Esophagus squamous epithelium (tissue), 5 donors: Measurements from ENCODE around the gene CRACDL. TPM values are rescaled to one million over a fixed set of nuclear protein-coding genes. Genes with fewer than 3 reads are reported as not detected.
"Not testable (repeated sequence)": the region's sequence is repeated elsewhere in the genome, so short reads cannot be mapped to it uniquely, and the experiment has no call there.

Experiments used
- DNase-seq: peaks from one replicate; lab custom pipeline; 2025; lab: John Stamatoyannopoulos, UW
- H3K27ac ChIP-seq, 4 donors: fragments of 200-600 bp; sonication (generic); one replicate each; pipeline ENCODE4 v1.5.1; 2016 to 2019; ENCODE audit warnings: mild to moderate bottlenecking in 1 of 4
- H3K27me3 ChIP-seq, 4 donors: fragments of 200-600 bp; sonication (generic); 1 replicate in 3 of 4; 2 replicates in 1 of 4; pipeline versions ENCODE4 v1.5.1 to v1.6.0; 2017 to 2021; ENCODE audit warnings: antibody characterized with exemption in 1 of 4
- H3K36me3 ChIP-seq, 3 donors: fragments of 200-600 bp; sonication (generic); one replicate each; pipeline ENCODE4 v1.5.1; 2016 to 2019
- H3K4me1 ChIP-seq, 3 donors: fragments of 200-600 bp; sonication (generic); one replicate each; pipeline ENCODE4 v1.5.1; 2017 to 2019
- H3K4me3 ChIP-seq, 4 donors: fragments of 200-600 bp; sonication (generic); 1 replicate in 3 of 4; 2 replicates in 1 of 4; pipeline ENCODE4 v1.5.1; 2016 to 2019; ENCODE audit warnings: mild to moderate bottlenecking in 2 of 4, moderate library complexity in 1 of 4
- H3K9me3 ChIP-seq, 3 donors: fragments of 200-600 bp; sonication (generic); one replicate each; pipeline ENCODE4 v1.5.1; 2016 to 2019
- CTCF ChIP-seq, 6 experiments: fragments of 450-650 bp in 4 of 6; fragments of 200-600 bp in 2 of 6; sonication (generic) in 2 of 6; IDR thresholded peaks; one replicate each; pipeline ENCODE4 v1.5.1; 2016 to 2019; ENCODE audit warnings: antibody characterized with exemption in 6 of 6, mild to moderate bottlenecking in 4 of 6, moderate library complexity in 4 of 6
- POLR2A ChIP-seq, 4 donors: fragments of 450-650 bp; IDR thresholded peaks; one replicate each; pipeline ENCODE4 v1.6.1; 2017; ENCODE audit warnings: antibody characterized with exemption in 4 of 4, mild to moderate bottlenecking in 4 of 4, moderate library complexity in 3 of 4
- WGBS, 2 donors: methylation state at CpG; one replicate each; pipeline ENCODE4 v1.1.5; 2018; 5-methylcytosine and 5-hydroxymethylcytosine counted together
- intact Hi-C: fragments of 100-400 bp; cut with DNase I; formaldehyde crosslinking; loops from one replicate; pipeline ENCODE4 v1.15.0; 2022
- total RNA-seq, 4 donors: library from RNA; depleted of rRNA; stranded (reverse); fragments of >200 nt; gene quantifications; one replicate each; pipeline ENCODE4 v1.1.0, GENCODE V29; 2016
- donor health status: DM: yes; HTN: yes; CAD: no.

Gene CRACDL
- total RNA-seq, 4 donors from 2014 or later, result 6.5 to 33.6 (median 9.7) TPM

- peak overlapping the region; percentile 18 to 90 (median 83) for H3K27ac ChIP-seq
Measured at GRCh38 chr2:98881153-98881650, 54.8 kb downstream of the CRACDL start.

DNA sequence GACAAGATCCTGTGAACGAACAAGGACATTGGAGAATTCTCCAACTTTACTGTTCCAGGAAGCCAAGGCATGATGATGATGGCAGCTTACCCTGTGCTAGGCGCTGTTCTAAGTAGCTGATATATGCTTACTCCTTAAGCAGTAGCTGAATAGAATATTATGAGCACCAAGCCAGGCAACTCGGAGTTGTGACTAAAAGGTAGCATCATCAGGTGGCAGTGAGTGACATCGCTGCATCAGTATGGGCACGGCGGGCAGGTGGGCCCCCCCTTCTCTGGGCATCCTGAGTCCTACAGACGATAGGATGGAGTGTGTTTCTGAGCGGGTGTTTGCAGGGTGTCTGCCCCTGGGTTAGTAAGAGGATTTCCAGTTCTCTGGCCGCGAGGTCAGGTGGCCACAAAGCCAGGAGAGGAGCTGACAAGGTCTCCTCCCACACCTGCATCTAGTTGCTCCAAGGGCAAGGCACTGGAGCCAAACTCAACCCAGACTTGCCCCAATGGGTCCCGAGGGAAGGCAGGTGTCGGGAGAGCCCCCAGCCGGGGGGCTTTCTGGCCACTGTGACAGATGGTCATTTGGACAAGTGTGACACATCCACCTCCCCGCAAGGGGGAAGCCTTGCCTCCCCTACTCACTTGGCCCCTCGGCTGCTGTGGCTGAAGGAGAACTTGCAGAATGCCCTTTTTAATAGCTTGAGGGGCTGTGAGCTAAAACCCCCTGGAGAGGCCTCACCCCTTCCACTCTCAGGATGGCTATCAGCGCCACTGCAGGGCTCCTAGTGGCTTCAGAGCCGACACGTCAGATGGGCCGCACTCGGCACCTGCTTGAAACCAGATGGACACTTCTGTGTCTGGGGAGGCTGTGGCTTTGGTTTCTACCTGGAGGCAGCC is 55.5 kb downstream of the CRACDL start:
- Histone ChIP-seq H3K27me3 (no peaks in the 10 kb centered on the region), H3K36me3 (no peaks in the 10 kb centered on the region), H3K9me3 (no peaks in the 10 kb centered on the region), H3K4me1 (peaks cover 12 to 55% (median 24%) of the 10 kb centered on the region in 3 donors), H3K27ac (peak overlapping the region; percentile 18 to 90 (median 83)), H3K4me3 (no peak overlapping the region)
- no peak for DNase-seq
- WGBS, 2 donors, result 85 to 94% methylated on average over 6 to 8 of the region's 20 CpGs
- TF ChIP-seq CTCF (IDR thresholded peaks at IDR 0.05) (no peak), POLR2A (IDR thresholded peaks at IDR 0.05) (no peak)
- intact Hi-C loops, result no loop called here

More at GRCh38 chr2:98881153-98881650, 54.8 kb downstream of the CRACDL start:
- no peaks in the 10 kb centered on the region for H3K27me3 ChIP-seq
- DNase-seq, result no peak
- TF ChIP-seq POLR2A (IDR thresholded peaks at IDR 0.05) (no peak), CTCF (IDR thresholded peaks at IDR 0.05) (no peak)
- intact Hi-C loops, result no loop called here
- H3K36me3 ChIP-seq, result no peaks in the 10 kb centered on the region
- H3K9me3 ChIP-seq, result peaks cover 0 to 4% (median 3%) of the 10 kb centered on the region in 3 donors
- 87% methylated on average over 4 of the region's 7 CpGs; no CpG with 5 or more reads in 1 of the 2 donors for WGBS, 2 donors
- no peak overlapping the region for H3K4me3 ChIP-seq
- peaks cover 12 to 62% (median 24%) of the 10 kb centered on the region in 3 donors for H3K4me1 ChIP-seq

- 85 to 86% methylated on average over 5 of the region's 5 CpGs for WGBS, 2 donors
Measured at GRCh38 chr2:98877658-98878057, 58.4 kb downstream of the CRACDL start.

DNA sequence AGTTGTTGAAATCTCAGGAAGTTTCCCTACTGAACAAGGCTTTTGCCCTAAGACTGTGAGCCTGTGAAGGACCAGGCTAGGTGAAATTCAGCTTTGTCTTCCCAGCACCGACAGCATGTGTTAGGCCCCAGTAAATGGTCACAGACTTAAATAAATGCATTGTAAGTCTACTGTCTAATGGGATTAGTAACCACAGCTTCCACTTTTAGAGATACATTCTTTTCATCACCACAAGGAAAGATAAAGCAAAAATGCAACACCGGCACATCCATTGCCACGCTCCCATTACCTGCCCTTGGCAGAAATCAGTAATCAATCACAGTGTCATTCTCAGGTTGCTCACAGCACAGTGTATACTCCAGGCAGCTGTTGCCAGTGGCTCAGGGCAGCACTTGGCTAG is 59.3 kb downstream of the CRACDL start:
- H3K4me3 ChIP-seq, result no peak overlapping the region
- H3K27ac ChIP-seq, result no peak overlapping the region
- H3K36me3 ChIP-seq, result no peaks in the 10 kb centered on the region
- DNase-seq, result no peak
- no peak for TF ChIP-seq CTCF (IDR thresholded peaks at IDR 0.05)
- TF ChIP-seq POLR2A (IDR thresholded peaks at IDR 0.05), result no peak
- H3K9me3 ChIP-seq, result no peaks in the 10 kb centered on the region
- intact Hi-C loops, result no loop called here
- WGBS, 2 donors, result 79 to 81% methylated on average over 3 of the region's 3 CpGs
- peaks cover 0 to 33% (median 11%) of the 10 kb centered on the region in 3 donors for H3K4me1 ChIP-seq
- no peaks in the 10 kb centered on the region for H3K27me3 ChIP-seq

More at GRCh38 chr2:98877658-98878057, 58.4 kb downstream of the CRACDL start:
- H3K4me1 ChIP-seq, result peaks cover 2 to 43% (median 17%) of the 10 kb centered on the region in 3 donors
- H3K9me3 ChIP-seq, H3K27ac ChIP-seq, intact Hi-C loops, H3K36me3 ChIP-seq, H3K27me3 ChIP-seq, H3K4me3 ChIP-seq, DNase-seq: not testable (repeated sequence)

DNA sequence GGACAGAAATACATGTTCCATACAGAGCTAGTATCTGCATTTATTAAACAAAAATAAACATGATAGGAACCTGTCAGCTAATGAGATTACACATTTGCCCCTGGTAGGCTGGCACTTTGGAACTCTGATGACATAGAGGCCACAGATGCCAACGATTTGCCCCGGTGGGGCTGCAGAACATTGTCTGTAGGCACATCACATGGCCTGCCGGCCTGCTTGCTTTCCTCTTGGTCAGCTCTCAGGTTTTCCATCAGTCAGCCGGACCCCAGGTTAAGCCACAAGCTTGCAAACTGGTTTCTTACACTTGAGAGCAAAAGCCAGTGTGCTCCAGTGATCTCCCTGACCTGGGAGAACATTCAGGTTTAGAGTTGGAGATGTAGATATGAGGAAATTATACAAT is 60.3 kb downstream of the CRACDL start:
- no peaks in the 10 kb centered on the region for H3K36me3 ChIP-seq
- intact Hi-C loops, result no loop called here
- TF ChIP-seq CTCF (IDR thresholded peaks at IDR 0.05) (no peak), POLR2A (IDR thresholded peaks at IDR 0.05) (no peak)
- no peaks in the 10 kb centered on the region for H3K27me3 ChIP-seq
- H3K4me3 ChIP-seq, result no peak overlapping the region
- 64 to 83% methylated on average over 4 of the region's 4 CpGs for WGBS, 2 donors
- DNase-seq, result no peak
- H3K4me1 ChIP-seq, result peaks cover 0 to 31% (median 2%) of the 10 kb centered on the region in 3 donors
- no peaks in the 10 kb centered on the region for H3K9me3 ChIP-seq
- no peak overlapping the region for H3K27ac ChIP-seq
